ENCODE data around the gene SYNE3.

SYNE3 gene

GRCh38 chr14:95541346-95541745 lies 24.9 kb upstream of the SYNE3 start:
- TF ChIP-seq CTCF (conservative IDR thresholded peaks at IDR 0.05; ENCODE audit: low read length), result no peak
- no peak for DNase-seq (ENCODE audit: low read depth)
- no peak overlapping the region for H3K4me3 ChIP-seq (ENCODE audit: low read length)

DNA sequence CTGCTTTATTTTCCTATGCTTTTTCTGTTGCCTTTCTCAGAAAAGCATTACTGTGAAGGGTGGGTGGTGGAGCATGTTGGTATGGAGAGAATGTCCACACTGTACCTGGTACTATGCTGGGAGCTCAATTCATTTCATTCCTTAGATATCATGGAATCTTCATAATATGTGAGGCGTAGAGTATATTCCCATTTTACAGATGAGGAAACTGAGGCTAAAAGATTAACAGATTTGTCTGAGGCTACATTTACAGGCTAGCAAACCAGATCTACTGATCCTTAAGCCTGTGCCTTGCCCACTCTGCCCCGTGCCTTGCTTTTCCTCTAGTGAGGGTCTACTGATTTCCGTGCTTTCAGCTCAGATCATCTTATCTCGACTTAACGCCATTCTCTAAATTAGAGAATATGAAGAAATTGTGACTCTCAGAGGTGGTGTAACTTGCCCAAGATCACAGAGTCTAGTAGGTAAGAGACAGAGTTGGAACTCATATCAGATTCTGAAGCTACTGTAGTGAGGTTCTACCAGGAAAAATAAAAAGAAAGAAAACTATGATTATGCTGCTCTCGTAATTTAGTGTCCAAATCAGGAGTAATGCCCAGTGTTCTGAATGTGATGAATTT lies 23.9 kb upstream of the SYNE3 start:
- no peak overlapping the region for H3K4me3 ChIP-seq (ENCODE audit: low read length)
- TF ChIP-seq CTCF (conservative IDR thresholded peaks at IDR 0.05; ENCODE audit: low read length), result no peak
- DNase-seq (ENCODE audit: low read depth), result no peak

DNA sequence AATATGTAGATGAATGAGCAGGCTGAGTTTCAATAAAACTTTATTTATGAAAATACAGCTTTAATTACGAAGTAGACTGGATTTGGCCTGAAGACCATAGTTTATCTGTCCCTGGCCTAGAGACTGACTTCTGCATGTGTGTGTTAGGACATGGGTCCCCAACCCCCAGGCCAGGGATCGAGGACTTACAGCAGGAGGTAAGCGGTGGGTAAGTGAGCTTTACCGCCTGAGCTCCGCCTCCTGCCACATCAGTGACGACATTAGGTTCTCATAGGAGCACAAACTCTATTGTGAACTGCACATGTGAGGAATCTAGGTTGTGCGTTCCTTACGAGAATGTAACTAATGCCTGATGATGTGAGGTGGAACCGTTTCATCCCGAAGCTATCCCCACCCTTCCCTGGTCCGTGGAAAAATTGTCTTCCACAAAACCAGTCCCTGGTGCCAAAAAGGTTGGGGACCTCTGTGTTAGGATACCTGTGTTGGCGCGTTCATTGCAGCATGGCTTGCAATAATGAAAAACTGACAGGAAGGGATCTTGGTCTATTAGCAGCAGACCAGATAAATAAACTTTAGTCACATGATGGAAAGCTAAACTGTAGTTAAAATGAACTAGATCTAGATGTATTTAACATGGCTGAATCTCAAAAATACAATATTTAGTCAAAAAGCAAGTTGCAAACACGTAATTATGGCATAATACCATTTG lies 22.5 kb upstream of the SYNE3 start:
- no peak overlapping the region for H3K4me3 ChIP-seq (ENCODE audit: low read length)
- no peak for TF ChIP-seq CTCF (conservative IDR thresholded peaks at IDR 0.05; ENCODE audit: low read length)
- DNase-seq (ENCODE audit: low read depth), result no peak

- no peak for TF ChIP-seq CTCF (conservative IDR thresholded peaks at IDR 0.05; ENCODE audit: low read length)
- DNase-seq (ENCODE audit: low read depth), result no peak
- H3K4me3 ChIP-seq (ENCODE audit: low read length), result no peak overlapping the region
Observed at GRCh38 chr14:95537298-95538089, 21.0 kb upstream of the SYNE3 start.

GRCh38 chr14:95536671-95537070 lies 20.2 kb upstream of the SYNE3 start:
- DNase-seq (ENCODE audit: low read depth), result no peak
- TF ChIP-seq CTCF (conservative IDR thresholded peaks at IDR 0.05; ENCODE audit: low read length), result no peak
- peak overlapping the region; percentile 83; the same call in 1 of the 2 replicates for H3K4me3 ChIP-seq (ENCODE audit: low read length)

- DNase-seq (ENCODE audit: low read depth), result no peak
- no peak for TF ChIP-seq CTCF (conservative IDR thresholded peaks at IDR 0.05; ENCODE audit: low read length)
- peak overlapping the region; percentile 83 for H3K4me3 ChIP-seq (ENCODE audit: low read length)
Observed at GRCh38 chr14:95536036-95536593, 19.7 kb upstream of the SYNE3 start.
